Activated T-cell treated with anti-CD3 and anti-CD28 coated beads for 24 hours (primary cell): ENCODE results near the gene IQCM.

Experiments used
- DNase-seq: peaks from one replicate; pipeline ENCODE4 v3.0.0-alpha.2; 2020; ENCODE audit warnings: low read depth

IQCM gene

GRCh38 chr4:149815743-149816142, at the start of gene IQCM:
Gene IQCM (minus strand): TSS chr4:149815843. CDS start chr4:149742691, 73,152 bp downstream.
- DNase-seq = no peak

- DNase-seq = no peak
These were observed 41.8 kb upstream of the IQCM start for GRCh38 chr4:149857446-149857845.

GRCh38 chr4:149845743-149846142, 30.1 kb upstream of the IQCM start:
- DNase-seq = no peak

- DNase-seq = no peak
These were observed 26.0 kb upstream of the IQCM start for GRCh38 chr4:149841686-149842085.

GRCh38 chr4:149838036-149838435, 22.4 kb upstream of the IQCM start:
- DNase-seq = no peak

- no peak for DNase-seq
These were observed 20.9 kb upstream of the IQCM start for GRCh38 chr4:149836546-149836945.

GRCh38 chr4:149835280-149835679, 19.6 kb upstream of the IQCM start:
- no peak for DNase-seq

- DNase-seq = no peak
These were observed 16.1 kb upstream of the IQCM start for GRCh38 chr4:149831656-149832208.

- DNase-seq = no peak
These were observed 15.2 kb upstream of the IQCM start for GRCh38 chr4:149830823-149831222.

- no peak for DNase-seq
These were observed 9.7 kb upstream of the IQCM start for GRCh38 chr4:149825336-149825735.

- no peak for DNase-seq
These were observed 8.2 kb upstream of the IQCM start for GRCh38 chr4:149823769-149824221.

- no peak for DNase-seq
These were observed 14.2 kb downstream of the IQCM start for GRCh38 chr4:149801416-149801815.

- DNase-seq = no peak
These were observed 16.1 kb downstream of the IQCM start for GRCh38 chr4:149799546-149799945.

GRCh38 chr4:149796381-149796780, 19.3 kb downstream of the IQCM start:
- no peak for DNase-seq

- no peak for DNase-seq
These were observed 20.4 kb downstream of the IQCM start for GRCh38 chr4:149795256-149795655.

GRCh38 chr4:149794352-149794751, 21.3 kb downstream of the IQCM start:
- DNase-seq = no peak

GRCh38 chr4:149793459-149793858, 22.2 kb downstream of the IQCM start:
- no peak for DNase-seq

GRCh38 chr4:149791851-149792250, 23.8 kb downstream of the IQCM start:
- DNase-seq = no peak

- no peak for DNase-seq
These were observed 25.3 kb downstream of the IQCM start for GRCh38 chr4:149790172-149790907.

- no peak for DNase-seq
These were observed 27.3 kb downstream of the IQCM start for GRCh38 chr4:149788300-149788699.

GRCh38 chr4:149785696-149786431, 29.8 kb downstream of the IQCM start:
- no peak for DNase-seq

GRCh38 chr4:149784018-149784417, 31.6 kb downstream of the IQCM start:
- DNase-seq = no peak

- DNase-seq = no peak
These were observed 34.5 kb downstream of the IQCM start for GRCh38 chr4:149781150-149781549.
